GM19397 (cell line): Measurements from ENCODE around the gene SSBP2.
"Not testable (repeated sequence)": the region's sequence is repeated elsewhere in the genome, so short reads cannot be mapped to it uniquely, and the experiment has no call there.

Experiments
- ATAC-seq: cut with Tn5 transposase; IDR thresholded peaks from one replicate; pipeline ENCODE4 v1.9.1; 2021; ENCODE audit warnings: mild to moderate bottlenecking, moderate library complexity; ENCODE audit not compliant: unreplicated experiment

SSBP2 gene

DNA sequence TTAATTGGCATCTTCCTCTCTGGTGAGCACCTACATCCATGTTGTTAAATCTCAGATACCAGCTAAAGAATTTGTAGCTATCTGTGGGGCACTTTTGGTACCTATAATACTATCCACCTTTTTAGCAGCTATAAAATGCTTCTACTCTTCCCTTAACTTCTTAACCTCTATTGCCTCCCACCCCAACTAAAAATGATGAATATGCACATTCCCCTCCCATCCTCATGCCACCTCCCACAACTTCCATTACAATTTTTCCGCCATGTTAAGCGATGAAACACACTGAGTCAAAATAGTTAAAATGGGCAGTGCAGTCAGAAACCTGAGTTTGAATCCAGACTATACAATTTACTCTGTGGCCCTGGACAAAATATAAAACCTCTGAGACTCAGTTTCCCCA, 10.1 kb downstream of the SSBP2 start:
- no peak for ATAC-seq

DNA sequence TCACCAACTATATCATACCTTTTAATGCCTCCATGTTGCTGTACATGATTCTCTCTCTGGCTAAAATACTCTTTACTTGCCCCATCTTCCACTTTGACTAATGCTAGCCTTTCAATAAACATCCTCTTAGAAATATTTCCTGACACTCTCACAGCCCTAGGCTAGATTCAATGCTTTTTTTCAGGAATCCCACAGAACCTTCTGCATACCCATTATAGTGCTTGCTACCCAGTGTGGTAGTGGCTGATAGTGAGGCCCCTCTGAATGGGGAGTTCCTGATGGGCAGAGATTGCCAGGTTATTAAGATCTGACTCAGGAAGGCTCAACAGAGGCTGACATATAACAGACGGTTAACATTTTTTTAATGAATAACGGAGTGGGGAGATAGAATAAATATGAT, 11.6 kb downstream of the SSBP2 start:
- no peak for ATAC-seq

- no peak for ATAC-seq
These were observed 21.6 kb downstream of the SSBP2 start for GRCh38 chr5:81729276-81729675.

DNA sequence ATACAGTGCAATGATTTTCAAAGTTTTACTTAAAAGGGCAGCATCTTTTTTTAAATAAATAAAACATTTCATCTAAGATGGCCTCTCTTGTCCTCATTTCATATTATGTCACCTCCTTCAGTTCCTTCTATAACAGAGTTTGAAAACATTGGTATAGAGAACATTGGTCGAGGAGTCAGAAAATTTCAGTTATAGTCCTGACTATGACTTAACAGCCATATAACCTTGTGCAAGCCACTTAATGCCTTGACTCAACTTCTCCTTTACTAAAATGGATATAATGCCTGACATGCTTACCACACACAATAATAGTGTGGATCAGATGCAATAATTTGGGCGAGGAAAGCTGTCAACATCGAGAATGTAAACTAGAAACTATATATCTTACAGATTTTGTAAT, 22.6 kb downstream of the SSBP2 start:
- ATAC-seq = no peak

- ATAC-seq = no peak
These were observed 24.6 kb downstream of the SSBP2 start for GRCh38 chr5:81726297-81726696.

DNA sequence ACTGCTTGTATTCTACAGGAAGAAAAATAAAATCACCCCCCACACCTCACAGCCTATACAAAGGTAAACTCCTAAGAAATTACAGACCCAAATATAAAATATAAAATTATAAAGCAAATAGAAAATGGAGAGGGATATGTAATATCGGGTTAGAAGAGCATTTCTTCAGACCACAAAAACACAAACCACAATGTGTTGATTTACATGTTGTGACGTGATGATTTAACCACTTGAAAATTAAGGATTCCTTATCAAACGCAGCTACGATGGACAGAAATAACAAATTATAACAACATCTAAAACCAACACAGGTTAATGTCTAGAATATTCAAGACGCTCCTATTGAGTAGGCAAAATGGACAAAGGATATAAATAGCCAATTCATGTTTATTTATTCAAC, 26.3 kb downstream of the SSBP2 start:
- no peak for ATAC-seq

- no peak for ATAC-seq
These were observed 26.8 kb downstream of the SSBP2 start for GRCh38 chr5:81724108-81724507.

- ATAC-seq = no peak
These were observed 29.8 kb downstream of the SSBP2 start for GRCh38 chr5:81721049-81721448.

DNA sequence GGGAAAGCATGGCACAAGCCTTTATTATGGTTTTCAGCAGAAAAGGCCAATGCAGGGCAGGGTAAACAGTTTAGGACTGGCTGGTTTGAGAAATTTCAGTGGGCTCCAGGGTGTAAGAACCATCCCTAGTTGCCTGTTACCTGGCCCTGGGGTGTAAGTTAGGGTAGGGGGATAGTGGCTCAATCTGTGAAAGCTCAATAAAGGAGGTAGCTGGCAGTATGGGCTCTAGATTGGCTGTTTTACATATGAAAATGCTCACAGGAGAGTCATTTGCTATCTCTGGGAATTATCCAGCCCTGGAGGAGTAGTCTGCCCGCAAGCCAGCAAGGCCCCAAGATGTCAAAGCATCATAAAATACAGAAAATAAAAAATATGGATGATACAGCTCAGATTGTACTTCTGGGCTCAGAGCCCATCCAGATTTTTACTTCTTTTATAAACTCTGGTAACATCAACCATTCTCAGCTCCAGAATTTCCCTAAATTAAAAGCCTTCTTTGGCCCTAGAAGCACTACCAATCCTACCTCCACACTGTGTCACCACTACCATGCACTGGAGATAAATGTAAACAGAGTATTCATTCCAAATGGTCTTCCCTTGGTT, 31.1 kb downstream of the SSBP2 start:
- ATAC-seq = no peak

DNA sequence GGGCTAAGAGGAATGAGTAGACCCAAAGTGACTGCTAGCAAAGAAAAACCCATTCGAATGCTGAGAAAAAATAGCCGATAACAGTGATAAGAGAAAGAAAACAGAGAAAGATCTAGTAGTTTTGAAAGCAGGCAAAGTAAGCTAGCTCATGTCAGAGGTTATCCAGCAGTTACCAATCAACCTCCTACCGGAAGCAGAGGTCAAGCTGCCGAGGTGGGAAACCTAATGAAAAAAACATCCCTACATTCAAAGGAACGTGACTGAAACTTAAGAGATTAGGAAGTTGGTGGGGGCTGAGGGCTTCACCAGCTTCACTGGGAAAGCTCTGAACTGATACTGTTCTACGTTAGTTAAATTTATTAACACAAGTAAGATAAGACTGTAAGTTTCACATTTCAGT, 32.6 kb downstream of the SSBP2 start:
- no peak for ATAC-seq

DNA sequence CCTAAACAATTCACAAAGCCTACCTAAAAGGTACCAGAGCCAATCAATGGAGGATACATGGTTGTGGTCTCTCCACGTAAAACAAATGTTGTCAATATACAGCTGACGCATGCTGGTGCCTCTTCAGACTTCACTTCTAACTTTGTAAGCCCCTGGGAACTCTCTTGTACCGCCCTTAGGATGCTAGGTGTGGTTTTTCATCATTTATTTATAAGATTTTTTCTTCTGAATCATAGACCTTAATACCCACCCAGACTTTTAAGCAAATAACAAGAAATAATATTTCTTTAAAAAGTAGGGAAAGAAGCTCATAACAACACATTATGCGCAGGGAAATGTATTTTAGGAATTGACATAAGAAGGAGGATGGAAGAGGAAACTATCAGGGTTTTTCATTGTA, 33.0 kb downstream of the SSBP2 start:
- ATAC-seq = no peak

GRCh38 chr5:81717226-81717625, 33.7 kb downstream of the SSBP2 start:
- no peak for ATAC-seq

DNA sequence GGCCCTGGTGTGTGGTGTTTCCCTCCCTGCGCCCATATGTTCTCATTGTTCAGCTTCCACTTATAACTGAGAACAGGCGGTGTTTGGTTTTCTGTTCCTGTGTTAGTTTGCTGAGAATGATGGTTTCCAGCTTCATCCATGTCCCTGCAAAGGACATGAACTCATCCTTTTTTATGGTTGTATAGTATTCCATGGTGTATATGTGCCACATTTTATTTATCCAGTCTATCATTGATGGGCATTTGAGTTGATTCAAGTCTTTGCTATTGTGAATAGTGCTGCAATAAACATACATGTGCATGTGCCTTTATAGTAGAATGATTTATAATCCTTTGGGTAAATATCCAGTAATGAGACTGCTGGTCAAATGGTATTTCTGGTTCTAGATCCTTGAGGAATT, 36.8 kb downstream of the SSBP2 start:
- ATAC-seq = not testable (repeated sequence)

- ATAC-seq = no peak
These were observed 42.0 kb downstream of the SSBP2 start for GRCh38 chr5:81708889-81709288.

- ATAC-seq = no peak
These were observed 47.1 kb downstream of the SSBP2 start for GRCh38 chr5:81703840-81704239.

GRCh38 chr5:81700166-81700565, 50.7 kb downstream of the SSBP2 start:
- no peak for ATAC-seq

DNA sequence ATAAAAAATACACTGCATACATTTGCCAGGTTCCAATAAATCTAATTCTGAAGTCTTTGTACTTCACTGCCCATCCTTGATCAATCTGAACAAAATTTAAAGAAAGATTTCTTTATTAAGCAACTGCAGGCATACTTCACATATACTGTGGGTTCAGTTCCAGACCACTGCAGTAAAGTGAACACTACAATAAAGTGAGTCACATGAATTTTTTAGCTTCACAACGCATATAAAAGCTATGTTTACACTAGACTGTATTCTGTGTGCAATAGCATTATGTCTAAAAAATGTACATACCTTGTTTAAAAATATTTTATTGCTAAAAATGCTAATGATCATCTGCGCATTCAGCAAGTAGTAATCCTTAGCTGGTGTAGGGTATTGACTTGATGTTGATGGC, 52.1 kb downstream of the SSBP2 start:
- ATAC-seq = no peak

DNA sequence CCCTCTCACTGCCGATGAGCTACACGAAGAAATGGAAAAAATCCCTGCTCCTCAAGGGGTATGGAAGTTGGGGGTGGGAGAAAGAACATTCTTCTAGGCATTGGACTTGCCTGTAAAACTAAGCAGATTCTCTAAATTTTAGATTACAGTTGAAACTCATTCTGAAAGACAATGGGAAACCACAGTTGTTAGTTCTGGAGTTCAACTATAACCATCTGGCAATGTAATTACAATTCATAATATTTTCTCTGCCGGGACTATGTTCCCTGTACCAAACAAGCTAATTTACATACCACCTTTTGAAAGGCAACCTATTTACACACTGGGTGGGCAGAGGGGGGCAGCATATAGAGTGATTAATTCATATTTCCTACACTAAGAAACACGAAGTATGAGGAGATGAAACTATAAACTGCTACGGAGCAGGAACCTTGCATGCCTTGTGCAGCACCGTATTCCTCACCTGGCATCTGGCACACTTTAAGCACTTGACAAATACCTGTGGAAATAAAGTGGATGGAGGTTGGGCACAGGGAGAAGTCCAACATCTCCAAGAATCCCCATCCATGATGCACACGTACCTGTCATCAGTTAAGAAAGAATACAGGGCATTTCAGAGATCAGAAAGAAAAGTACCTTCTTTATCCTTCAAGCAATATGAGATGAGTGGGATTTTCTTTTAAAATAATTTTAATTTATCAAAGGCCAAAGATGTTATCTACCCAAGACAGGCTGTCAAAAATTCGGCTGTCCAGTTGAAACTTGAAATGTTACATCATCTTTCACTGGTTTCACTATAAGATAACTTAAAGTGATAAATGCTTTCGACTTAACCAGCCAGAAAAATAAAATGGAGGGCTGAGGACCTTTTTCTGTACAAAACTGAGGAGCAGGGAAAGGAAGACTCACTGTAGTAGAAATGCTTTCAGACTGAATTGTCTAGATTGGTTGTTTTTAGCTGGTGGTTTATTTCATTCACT, 54.2 kb downstream of the SSBP2 start:
- no peak for ATAC-seq

GRCh38 chr5:81694726-81695125, 56.2 kb downstream of the SSBP2 start:
- no peak for ATAC-seq

DNA sequence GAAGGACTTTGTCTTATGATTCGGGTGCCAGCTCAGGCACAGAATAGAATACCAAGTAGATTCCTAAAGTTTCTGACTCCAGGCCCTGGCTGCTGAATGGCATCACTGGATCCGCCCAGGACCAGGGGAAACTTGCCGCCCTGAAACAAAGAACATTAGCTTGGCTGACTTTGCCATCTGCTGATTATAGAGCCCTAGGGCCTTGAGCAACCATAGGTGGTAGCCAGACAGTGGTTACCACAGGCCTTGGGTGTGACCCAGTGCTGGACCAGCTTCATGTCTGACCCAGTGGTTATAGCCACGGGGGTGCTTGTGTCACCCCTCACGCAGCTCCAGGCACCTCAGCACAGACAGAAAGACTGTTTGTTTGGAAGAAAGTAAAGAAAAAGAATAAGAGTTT, 62.7 kb downstream of the SSBP2 start:
- ATAC-seq = no peak

DNA sequence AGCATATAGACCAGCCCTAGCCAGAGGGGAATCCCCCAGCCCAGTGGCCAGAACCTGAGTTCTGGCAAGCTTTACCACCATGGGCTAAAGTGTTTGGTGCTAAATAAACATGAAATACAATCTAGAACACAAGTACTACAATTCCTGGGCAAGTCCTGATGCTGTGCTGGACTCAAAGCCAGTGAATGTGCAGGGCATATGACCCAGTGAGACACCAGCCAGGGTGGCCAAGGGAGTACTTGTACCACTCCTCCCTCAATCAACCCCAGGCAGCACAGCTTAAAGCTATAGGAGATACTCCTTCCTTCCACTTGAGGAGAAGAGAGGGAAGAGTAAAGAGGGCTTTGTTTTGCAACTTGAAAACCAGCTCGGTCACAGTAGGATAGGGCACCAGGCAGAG, 63.6 kb downstream of the SSBP2 start:
- no peak for ATAC-seq

GRCh38 chr5:81685471-81685870, 65.4 kb downstream of the SSBP2 start:
- no peak for ATAC-seq
